A549 (cell line): ENCODE results near the gene AKT1S1. TPM values are rescaled to one million over a fixed set of nuclear protein-coding genes. Genes with fewer than 3 reads are reported as not detected.

ENCODE experiments used
- ATAC-seq, 2 experiments: fragments of 200-7000 bp in 1 of 2; fragments of >200 bp in 1 of 2; cut with Nextera tagmentation in 1 of 2; cut with Tn5 transposase in 1 of 2; 3 replicates each; pipeline versions ENCODE4 v1.8.0 to v1.9.1; 2018 to 2020; ENCODE audit warnings: mild to moderate bottlenecking in 1 of 2, moderate library complexity in 1 of 2
- CTCF ChIA-PET: fragments of 300-600 bp; sonication (Branson Sonifier 250); formaldehyde crosslinking; extraction: SDS; loops from one replicate; lab custom pipeline; 2021; ENCODE audit warnings: antibody characterized with exemption, inconsistent platforms; lab: Yijun Ruan, JAX
- POLR2A ChIA-PET: fragments of 350-600 bp; formaldehyde crosslinking; extraction: SDS; loops from one replicate; lab custom pipeline; 2021; ENCODE audit warnings: antibody characterized with exemption, inconsistent platforms; lab: Yijun Ruan, JAX
- DNase-seq, 2 experiments: peaks; one replicate each; pipeline versions ENCODE4 v3.0.0 to v3.0.0-alpha.2; 2011 to 2016; ENCODE audit warnings: low read depth in 1 of 2, low spot score in 1 of 2
- FAIRE-seq: peaks from 2 replicates; lab custom pipeline; 2011; peaks lifted over from hg19 to GRCh38; lab: Jason Lieb, UNC
- H3K27ac ChIP-seq, 2 experiments: fragments of >200 bp; sonication (Bioruptor Twin); formaldehyde crosslinking; 3 replicates each; pipeline ENCODE4 v1.5.1; 2016 to 2017
- H3K4me1 ChIP-seq: fragments of >200 bp; sonication (Bioruptor Twin); formaldehyde crosslinking; 3 replicates; pipeline ENCODE4 v1.6.1; 2016
- H3K4me2 ChIP-seq: fragments of >200 bp; sonication (Bioruptor Twin); formaldehyde crosslinking; 3 replicates; pipeline ENCODE4 v1.6.1; 2016
- H3K4me3 ChIP-seq: fragments of >200 bp; sonication (Bioruptor Twin); formaldehyde crosslinking; 3 replicates; pipeline ENCODE4 v1.5.1; 2016
- H3K9me3 ChIP-seq: fragments of >200 bp; sonication (Bioruptor Twin); formaldehyde crosslinking; 3 replicates; pipeline ENCODE4 v1.6.1; 2016
- ATOH8 ChIP-seq: fragments of 250-450 bp; sonication (Bioruptor Pico); IDR thresholded peaks from 2 replicates; pipeline ENCODE4 v1.5.0; 2020; ENCODE audit warnings: low read depth, mild to moderate bottlenecking, moderate library complexity
- BHLHE40 ChIP-seq: IDR thresholded peaks from 2 replicates; pipeline ENCODE4 v1.6.1; 2012; ENCODE audit warnings: low read depth, low read length, inconsistent platforms
- CBX2 ChIP-seq: fragments of 200-600 bp; sonication (generic); IDR thresholded peaks from 2 replicates; pipeline ENCODE4 v1.6.1; 2016; ENCODE audit warnings: low read depth, mild to moderate bottlenecking, borderline replicate concordance
- CBX8 ChIP-seq: fragments of 200-600 bp; sonication (generic); IDR thresholded peaks from 2 replicates; pipeline ENCODE4 v1.6.1; 2016
- CEBPB ChIP-seq, 2 experiments: fragments of >200 bp in 1 of 2; sonication (Bioruptor Twin) in 1 of 2; formaldehyde crosslinking in 1 of 2; IDR thresholded peaks; 2 replicates each; pipeline ENCODE4 v1.6.1; 2012 to 2016
- CHD2 ChIP-seq: fragments of 150-350 bp; IDR thresholded peaks from 2 replicates; pipeline ENCODE4 v1.6.1; 2014; ENCODE audit warnings: low read length; ENCODE audit not compliant: partially characterized antibody
- CHD4 ChIP-seq: fragments of 200-600 bp; sonication (generic); IDR thresholded peaks from 2 replicates; pipeline ENCODE4 v1.6.1; 2016; ENCODE audit warnings: antibody characterized with exemption, mild to moderate bottlenecking, borderline replicate concordance
- E2F6 ChIP-seq: IDR thresholded peaks from 2 replicates; pipeline ENCODE4 v1.6.1; 2012; ENCODE audit warnings: low read depth, borderline replicate concordance
- EHMT2 ChIP-seq: fragments of 200-600 bp; sonication (generic); IDR thresholded peaks from 2 replicates; pipeline ENCODE4 v1.6.1; 2016; ENCODE audit warnings: antibody characterized with exemption, low read depth, mild to moderate bottlenecking, moderate library complexity
- ELK1 ChIP-seq: fragments of 150-350 bp; IDR thresholded peaks from 2 replicates; pipeline ENCODE4 v1.6.1; 2014; ENCODE audit warnings: low read depth, mild to moderate bottlenecking, low read length
- EP300 ChIP-seq, 2 experiments: fragments of >200 bp; sonication (Bioruptor Twin); formaldehyde crosslinking; IDR thresholded peaks; 2 replicates in 1 of 2; 3 replicates in 1 of 2; pipeline ENCODE4 v1.6.1; 2016 to 2017
- FOSB ChIP-seq: fragments of 250-450 bp; sonication (Bioruptor Pico); IDR thresholded peaks from 2 replicates; pipeline ENCODE4 v1.5.0; 2020; ENCODE audit warnings: mild to moderate bottlenecking, moderate library complexity
- FOSL2 ChIP-seq, 2 experiments: fragments of 450-650 bp in 1 of 2; fragments of >200 bp in 1 of 2; sonication (Bioruptor Twin) in 1 of 2; formaldehyde crosslinking; IDR thresholded peaks; 2 replicates each; pipeline versions ENCODE4 v1.5.0 to v1.6.1; 2016 to 2020; ENCODE audit warnings: mild to moderate bottlenecking in 1 of 2, moderate library complexity in 1 of 2
- GATA3 ChIP-seq: IDR thresholded peaks from 2 replicates; pipeline ENCODE4 v1.6.1; 2012; ENCODE audit warnings: borderline replicate concordance
- HES2 ChIP-seq: fragments of >200 bp; sonication (Bioruptor Twin); formaldehyde crosslinking; IDR thresholded peaks from 2 replicates; pipeline ENCODE4 v1.6.1; 2016
- HMGXB4 ChIP-seq: fragments of 250-450 bp; sonication (Bioruptor Pico); IDR thresholded peaks from 2 replicates; pipeline ENCODE4 v1.5.0; 2021; ENCODE audit warnings: mild to moderate bottlenecking, moderate library complexity, borderline replicate concordance
- HOXA7 ChIP-seq: fragments of 250-450 bp; sonication (Bioruptor Pico); IDR thresholded peaks from 2 replicates; pipeline ENCODE4 v1.5.0; 2020; ENCODE audit warnings: mild to moderate bottlenecking, moderate library complexity
- HOXB13 ChIP-seq: fragments of 250-450 bp; sonication (Bioruptor Pico); IDR thresholded peaks from 2 replicates; pipeline ENCODE4 v1.5.0; 2020; ENCODE audit warnings: low read depth, mild to moderate bottlenecking, moderate library complexity
- JUN ChIP-seq, 2 experiments: fragments of >200 bp; sonication (Bioruptor Twin); formaldehyde crosslinking; IDR thresholded peaks; 2 replicates in 1 of 2; 3 replicates in 1 of 2; pipeline ENCODE4 v1.6.1; 2016 to 2017
- KDM5A ChIP-seq: fragments of 200-600 bp; sonication (generic); IDR thresholded peaks from 2 replicates; pipeline ENCODE4 v1.6.1; 2016; ENCODE audit warnings: antibody characterized with exemption, mild to moderate bottlenecking
- MAFK ChIP-seq: fragments of 450-650 bp; IDR thresholded peaks from 2 replicates; pipeline ENCODE4 v1.6.1; 2014; ENCODE audit not compliant: partially characterized antibody
- MAX ChIP-seq: IDR thresholded peaks from 2 replicates; pipeline ENCODE4 v1.6.1; 2012
- NPAS2 ChIP-seq: fragments of 250-450 bp; sonication (Bioruptor Pico); IDR thresholded peaks from 2 replicates; pipeline ENCODE4 v1.8.0; 2022; ENCODE audit warnings: mild to moderate bottlenecking, moderate library complexity, borderline replicate concordance
- NR3C1 ChIP-seq: fragments of >200 bp; sonication (Bioruptor Twin); formaldehyde crosslinking; IDR thresholded peaks from 3 replicates; pipeline ENCODE4 v1.6.1; 2017
- PBX3 ChIP-seq: IDR thresholded peaks from 2 replicates; pipeline ENCODE4 v1.6.1; 2012
- POLR2AphosphoS2 ChIP-seq: conservative IDR thresholded peaks from 2 replicates; pipeline ENCODE4 v1.6.1; 2012; ENCODE audit warnings: low read length, improper control_type of control experiment, inconsistent platforms
- RAD21 ChIP-seq, 2 experiments: fragments of >200 bp in 1 of 2; sonication (Bioruptor Twin) in 1 of 2; formaldehyde crosslinking in 1 of 2; IDR thresholded peaks in 1 of 2; conservative IDR thresholded peaks in 1 of 2; 2 replicates in 1 of 2; 3 replicates in 1 of 2; pipeline ENCODE4 v1.6.1; 2012 to 2018; ENCODE audit warnings: inconsistent platforms in 1 of 2
- RCOR1 ChIP-seq: fragments of 150-350 bp; IDR thresholded peaks from 2 replicates; pipeline ENCODE4 v1.6.1; 2014; ENCODE audit warnings: antibody characterized with exemption, low read length, low read depth
- RFX5 ChIP-seq: fragments of 450-650 bp; IDR thresholded peaks from 2 replicates; pipeline ENCODE4 v1.7.1; 2014; ENCODE audit warnings: antibody characterized with exemption, mild to moderate bottlenecking, moderate library complexity
- RNF2 ChIP-seq: fragments of 200-600 bp; sonication (generic); IDR thresholded peaks from 2 replicates; pipeline ENCODE4 v1.6.1; 2016; ENCODE audit warnings: low read depth, mild to moderate bottlenecking, antibody characterized with exemption, moderate library complexity, borderline replicate concordance
- TP53 ChIP-seq: fragments of 250-450 bp; sonication (Bioruptor Pico); IDR thresholded peaks from 2 replicates; pipeline ENCODE4 v1.5.0; 2021; ENCODE audit warnings: mild to moderate bottlenecking, moderate library complexity
- USF2 ChIP-seq: fragments of 450-650 bp; IDR thresholded peaks from 2 replicates; pipeline ENCODE4 v1.6.1; 2014; ENCODE audit warnings: antibody characterized with exemption
- ZNF302 ChIP-seq: fragments of 250-450 bp; sonication (Bioruptor Pico); IDR thresholded peaks from 2 replicates; pipeline ENCODE4 v1.9.0; 2021; ENCODE audit warnings: inconsistent platforms, mild to moderate bottlenecking, moderate library complexity
- WGBS: methylation state at CpG from one replicate; pipeline ENCODE4 v1.1.6; 2017; ENCODE audit errors: missing lambda C conversion rate; 5-methylcytosine and 5-hydroxymethylcytosine counted together
- polyA plus RNA-seq, 4 experiments: library from polyadenylated mRNA; depleted of rRNA in 3 of 4; stranded (reverse); fragments of >200 nt; fragmentation: RNase III in 1 of 4; extraction: RNeasy Plus Mini Kit Qiagen cat#74134 plus additional on column Dnase treatment in 1 of 4; gene quantifications; 2 replicates in 3 of 4; 3 replicates in 1 of 4; pipeline ENCODE4 v1.2.3, GENCODE V29; 2011 to 2017

Gene AKT1S1
- polyA plus RNA-seq, 2 of the 4 experiments (the other 2 are of a cell fraction), result 39.2 to 75.9 TPM

- Histone ChIP-seq H3K27ac (peak overlapping the region; percentile 26 to 72; a peak in 5 of 6 replicates), H3K4me2 (peak overlapping the region; percentile 95), H3K9me3 (no peaks in the 10 kb centered on the region), H3K4me1 (peaks cover 6% of the 10 kb centered on the region; the same call in 1 of the 3 replicates), H3K4me3 (peak overlapping the region; percentile 44)
- POLR2A ChIA-PET, result interaction anchor here (1.9 to 2.6 kb wide), 2 partner anchors 13 to 40 kb away, joined by 9 to 11 read pairs; partner anchors contain the start of genes AKT1S1, NUP62 and TBC1D17
- peak; percentile 63 for FAIRE-seq
- CTCF ChIA-PET, result interaction anchor here (0.7 to 3.9 kb wide), 19 partner anchors 9 to 336 kb away, joined by 3 to 27 read pairs (median 6); partner anchors contain the start of genes AKT1S1, ATF5, NUP62 and TBC1D17
- WGBS, result 73% methylated on average over 43 of the region's 71 CpGs
- peak; percentile 55 to 79 for ATAC-seq
- peak; percentile 61 to 94 for DNase-seq
- TF ChIP-seq BHLHE40 (no peak), FOSB (CRISPR knock-in tag) (no peak), RNF2 (peak; percentile 55; the same call in 1 of the 2 replicates), HOXB13 (CRISPR knock-in tag) (peak; percentile 80), HMGXB4 (peak; percentile 61; the same call in 1 of the 2 replicates), FOSL2 (IDR thresholded peaks at IDR 0.05) (no peak), FOSL2 (CRISPR knock-in tag; IDR thresholded peaks at IDR 0.05) (no peak), ZNF302 (no peak), GATA3 (peak; percentile 24; the same call in 1 of the 2 replicates), PBX3 (no peak), EHMT2 (no peak), CBX2 (no peak), TP53 (no peak; the same call in 1 of the 2 replicates), ATOH8 (CRISPR knock-in tag) (peak; percentile 78; the same call in 1 of the 2 replicates), USF2 (peak; percentile 48; the same call in 1 of the 2 replicates), NR3C1 (no peak), CHD2 (no peak), RCOR1 (no peak), RFX5 (0 out of 2 replicates have a peak, but pooled peaks have one; percentile 51), KDM5A (no peak), CBX8 (no peak), JUN (IDR thresholded peaks at IDR 0.05) (peak in 1 of 2 experiments; percentile 57; a peak in 1 of 5 replicates), MAFK (no peak), CEBPB (IDR thresholded peaks at IDR 0.05) (no peak), MAX (peak; percentile 100), RAD21 (conservative IDR thresholded peaks at IDR 0.05 in 1 of 2, IDR thresholded peaks at IDR 0.05 in 1 of 2) (peak; percentile 42 to 51; a peak in 3 of 5 replicates), HES2 (no peak), HOXA7 (no peak), NPAS2 (CRISPR knock-in tag) (peak; percentile 11; the same call in 1 of the 2 replicates), EP300 (IDR thresholded peaks at IDR 0.05) (no peak), E2F6 (peak; percentile 100), CHD4 (no peak), ELK1 (no peak), POLR2AphosphoS2 (0 out of 2 replicates have a peak, but pooled peaks have one; percentile 31)
Measured at GRCh38 chr19:49889687-49890348, 12.7 kb upstream of the AKT1S1 start.
